Measurements from ENCODE around the gene BRCC3.
A peak's percentile ranks its signal among the peaks of the same experiment; 100 is the strongest.

The BRCC3 gene

DNA sequence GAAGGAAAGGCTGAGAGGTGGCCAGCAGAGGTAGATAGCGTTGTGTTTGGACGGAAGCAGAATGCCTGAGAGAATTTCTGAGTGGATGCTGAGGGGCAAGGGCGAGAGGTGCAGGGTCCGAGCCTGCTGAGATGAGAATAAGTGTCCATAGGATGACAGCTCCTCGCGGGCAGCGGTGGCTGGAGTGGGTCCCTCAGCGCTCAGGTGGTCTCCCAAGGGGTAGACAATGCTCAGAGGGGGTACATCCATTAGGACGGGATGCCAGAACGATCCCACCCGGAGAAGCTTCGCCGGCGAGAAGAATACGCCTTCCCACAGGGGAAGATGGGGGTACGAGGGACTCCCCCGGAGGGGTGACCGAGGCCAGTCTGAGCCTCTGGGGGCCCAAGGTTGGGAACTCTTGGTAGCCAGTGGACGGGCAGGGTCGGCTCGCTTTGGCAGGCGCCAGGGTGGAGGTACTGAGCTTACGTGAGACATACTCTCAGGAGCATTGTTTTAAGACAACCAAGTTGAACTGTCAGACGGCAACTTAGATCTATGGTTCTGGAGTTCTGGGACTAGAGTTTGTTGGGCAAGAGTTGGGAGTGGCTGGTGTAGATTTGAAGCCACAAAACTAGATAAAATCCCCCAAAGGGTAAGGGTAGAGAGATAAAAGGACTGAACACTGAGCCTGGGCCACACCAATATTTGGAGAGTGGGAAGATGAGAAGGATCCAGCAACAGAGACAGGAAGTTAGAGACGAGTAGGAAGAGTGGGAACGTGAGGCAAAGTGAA lies 15.8 kb downstream of the BRCC3 start:
- no peaks in the 10 kb centered on the region for H3K9me3 ChIP-seq (replicated peaks; ENCODE audit: insufficient read depth, low read length)
- H3K27me3 ChIP-seq (replicated peaks; ENCODE audit: insufficient read depth, low read length) = no peaks in the 10 kb centered on the region
- H2AFZ ChIP-seq (ENCODE audit: low read length) = no peak overlapping the region
- no peaks in the 10 kb centered on the region for H3K9me2 ChIP-seq (replicated peaks; ENCODE audit: insufficient read depth, low read length)
- H3K79me2 ChIP-seq (ENCODE audit: low read length) = no peaks in the 10 kb centered on the region
- H3K9ac ChIP-seq (ENCODE audit: low read length) = no peak overlapping the region
- TF ChIP-seq EZH2phosphoT487 (IDR thresholded peaks at IDR 0.05; ENCODE audit: low read length) (no peak), EZH2 (optimal IDR thresholded peaks at IDR 0.05; ENCODE audit: low read depth, low read length) (no peak)
- TF ChIP-seq, protein P1, sequence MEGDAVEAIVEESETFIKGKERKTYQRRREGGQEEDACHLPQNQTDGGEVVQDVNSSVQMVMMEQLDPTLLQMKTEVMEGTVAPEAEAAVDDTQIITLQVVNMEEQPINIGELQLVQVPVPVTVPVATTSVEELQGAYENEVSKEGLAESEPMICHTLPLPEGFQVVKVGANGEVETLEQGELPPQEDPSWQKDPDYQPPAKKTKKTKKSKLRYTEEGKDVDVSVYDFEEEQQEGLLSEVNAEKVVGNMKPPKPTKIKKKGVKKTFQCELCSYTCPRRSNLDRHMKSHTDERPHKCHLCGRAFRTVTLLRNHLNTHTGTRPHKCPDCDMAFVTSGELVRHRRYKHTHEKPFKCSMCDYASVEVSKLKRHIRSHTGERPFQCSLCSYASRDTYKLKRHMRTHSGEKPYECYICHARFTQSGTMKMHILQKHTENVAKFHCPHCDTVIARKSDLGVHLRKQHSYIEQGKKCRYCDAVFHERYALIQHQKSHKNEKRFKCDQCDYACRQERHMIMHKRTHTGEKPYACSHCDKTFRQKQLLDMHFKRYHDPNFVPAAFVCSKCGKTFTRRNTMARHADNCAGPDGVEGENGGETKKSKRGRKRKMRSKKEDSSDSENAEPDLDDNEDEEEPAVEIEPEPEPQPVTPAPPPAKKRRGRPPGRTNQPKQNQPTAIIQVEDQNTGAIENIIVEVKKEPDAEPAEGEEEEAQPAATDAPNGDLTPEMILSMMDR (IDR thresholded peaks at IDR 0.05; ENCODE audit: low read length) = no peak
- H3K36me3 ChIP-seq (replicated peaks; ENCODE audit: insufficient read depth, low read length) = no peaks in the 10 kb centered on the region
- H3K27ac ChIP-seq (ENCODE audit: low read length) = no peak overlapping the region
- no peak for DNase-seq
- no peak overlapping the region for H3K4me3 ChIP-seq (ENCODE audit: low read length)
- no peaks in the 10 kb centered on the region for H3K4me1 ChIP-seq (ENCODE audit: low read length)
- no peaks in the 10 kb centered on the region for H3F3A ChIP-seq (ENCODE audit: insufficient read depth, low read length)
- no peak overlapping the region for H3K4me2 ChIP-seq (ENCODE audit: low read depth, low read length)
- no peaks in the 10 kb centered on the region for H4K20me1 ChIP-seq (ENCODE audit: insufficient read depth, low read length)

DNA sequence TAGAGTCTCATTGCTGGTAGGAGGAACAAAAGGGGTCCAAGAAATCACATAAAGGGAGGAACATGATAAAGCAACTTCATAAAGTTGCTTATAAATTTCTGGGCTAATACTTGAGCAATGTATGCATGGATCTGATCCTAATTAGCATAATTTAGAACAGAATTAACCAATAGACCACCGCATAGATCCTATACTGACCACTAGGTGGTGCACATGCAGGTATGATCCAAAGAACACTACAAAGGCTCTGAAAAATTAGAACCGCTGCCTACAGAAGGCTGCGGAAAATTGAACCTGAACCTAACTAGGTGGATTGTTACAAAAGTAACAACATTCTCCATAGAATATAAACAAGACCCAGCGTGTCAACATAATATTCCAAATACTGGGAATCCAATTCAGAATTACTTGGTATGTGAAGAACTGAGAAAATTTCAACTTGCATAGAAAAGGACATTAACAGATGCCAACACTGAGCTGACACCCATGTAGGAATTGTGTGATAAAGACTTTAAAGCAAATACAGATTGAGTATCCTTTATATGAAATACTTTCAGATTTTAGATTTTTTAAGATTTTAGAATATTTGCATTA lies 23.3 kb downstream of the BRCC3 start:
- H3K27me3 ChIP-seq (replicated peaks; ENCODE audit: insufficient read depth, low read length) = no peaks in the 10 kb centered on the region
- no peaks in the 10 kb centered on the region for H3K36me3 ChIP-seq (replicated peaks; ENCODE audit: insufficient read depth, low read length)
- no peak overlapping the region for H2AFZ ChIP-seq (ENCODE audit: low read length)
- DNase-seq = peak; percentile 40
- no peak overlapping the region for H3K4me2 ChIP-seq (ENCODE audit: low read depth, low read length)
- no peaks in the 10 kb centered on the region for H3F3A ChIP-seq (ENCODE audit: insufficient read depth, low read length)
- H3K9ac ChIP-seq (ENCODE audit: low read length) = no peak overlapping the region
- no peaks in the 10 kb centered on the region for H3K4me1 ChIP-seq (ENCODE audit: low read length)
- TF ChIP-seq EZH2phosphoT487 (IDR thresholded peaks at IDR 0.05; ENCODE audit: low read length) (no peak), EZH2 (optimal IDR thresholded peaks at IDR 0.05; ENCODE audit: low read depth, low read length) (no peak)
- TF ChIP-seq, protein P1 (IDR thresholded peaks at IDR 0.05; ENCODE audit: low read length) = peak; percentile 67
- H4K20me1 ChIP-seq (ENCODE audit: insufficient read depth, low read length) = no peaks in the 10 kb centered on the region
- no peak overlapping the region for H3K27ac ChIP-seq (ENCODE audit: low read length)
- H3K9me2 ChIP-seq (replicated peaks; ENCODE audit: insufficient read depth, low read length) = no peaks in the 10 kb centered on the region
- no peak overlapping the region for H3K4me3 ChIP-seq (ENCODE audit: low read length)
- no peaks in the 10 kb centered on the region; the same call in 1 of the 2 replicates for H3K9me3 ChIP-seq (replicated peaks; ENCODE audit: insufficient read depth, low read length)
- H3K79me2 ChIP-seq (ENCODE audit: low read length) = no peaks in the 10 kb centered on the region

- H2AFZ ChIP-seq (ENCODE audit: low read length) = no peak overlapping the region
- no peak overlapping the region for H3K4me3 ChIP-seq (ENCODE audit: low read length)
- no peaks in the 10 kb centered on the region for H3K79me2 ChIP-seq (ENCODE audit: low read length)
- H3K36me3 ChIP-seq (replicated peaks; ENCODE audit: insufficient read depth, low read length) = no peaks in the 10 kb centered on the region
- DNase-seq = no peak
- no peaks in the 10 kb centered on the region for H3K9me3 ChIP-seq (replicated peaks; ENCODE audit: insufficient read depth, low read length)
- no peaks in the 10 kb centered on the region for H3K27me3 ChIP-seq (replicated peaks; ENCODE audit: insufficient read depth, low read length)
- TF ChIP-seq, protein P1 (IDR thresholded peaks at IDR 0.05; ENCODE audit: low read length) = no peak
- TF ChIP-seq EZH2phosphoT487 (IDR thresholded peaks at IDR 0.05; ENCODE audit: low read length) (no peak), EZH2 (optimal IDR thresholded peaks at IDR 0.05; ENCODE audit: low read depth, low read length) (no peak)
- no peaks in the 10 kb centered on the region for H3K4me1 ChIP-seq (ENCODE audit: low read length)
- H3K9ac ChIP-seq (ENCODE audit: low read length) = no peak overlapping the region
- H4K20me1 ChIP-seq (ENCODE audit: insufficient read depth, low read length) = no peaks in the 10 kb centered on the region
- no peaks in the 10 kb centered on the region for H3F3A ChIP-seq (ENCODE audit: insufficient read depth, low read length)
- H3K4me2 ChIP-seq (ENCODE audit: low read depth, low read length) = no peak overlapping the region
- no peaks in the 10 kb centered on the region for H3K9me2 ChIP-seq (replicated peaks; ENCODE audit: insufficient read depth, low read length)
- H3K27ac ChIP-seq (ENCODE audit: low read length) = no peak overlapping the region
Measured at GRCh38 chrX:155105919-155106318, 34.6 kb downstream of the BRCC3 start.

Data from MM.1S (cell line).